Measurements from ENCODE around the gene OTC. TPM values are rescaled to one million over a fixed set of nuclear protein-coding genes. Genes with fewer than 3 reads are reported as not detected.

The OTC gene
- total RNA-seq, 1 donor from 2014 or later = not detected

- intact Hi-C loops (cut with micrococcal nuclease) = no loop called here
Observed at GRCh38 chrX:38357747-38358673, 5.6 kb downstream of the OTC start.

- intact Hi-C loops (cut with micrococcal nuclease) = no loop called here
Observed at GRCh38 chrX:38363046-38363445, 10.6 kb downstream of the OTC start.

GRCh38 chrX:38365954-38366353, 13.6 kb downstream of the OTC start:
- intact Hi-C loops (cut with micrococcal nuclease) = no loop called here

GRCh38 chrX:38368774-38369173, 16.4 kb downstream of the OTC start:
- intact Hi-C loops (cut with micrococcal nuclease) = no loop called here

GRCh38 chrX:38371641-38372040, 19.2 kb downstream of the OTC start:
- intact Hi-C loops (cut with micrococcal nuclease) = no loop called here

- intact Hi-C loops (cut with micrococcal nuclease) = no loop called here
Observed at GRCh38 chrX:38374431-38374830, 22.0 kb downstream of the OTC start.

GRCh38 chrX:38375891-38376290, 23.5 kb downstream of the OTC start:
- intact Hi-C loops (cut with micrococcal nuclease) = no loop called here

GRCh38 chrX:38376747-38377146, 24.3 kb downstream of the OTC start:
- intact Hi-C loops (cut with micrococcal nuclease) = no loop called here

- intact Hi-C loops (cut with micrococcal nuclease) = no loop called here
Observed at GRCh38 chrX:38379088-38379487, 26.7 kb downstream of the OTC start.

- intact Hi-C loops (cut with micrococcal nuclease) = no loop called here
Observed at GRCh38 chrX:38382663-38383062, 30.3 kb downstream of the OTC start.

GRCh38 chrX:38400389-38400910, 48.0 kb downstream of the OTC start:
- intact Hi-C loops (cut with micrococcal nuclease) = no loop called here

GRCh38 chrX:38402118-38402517, 49.7 kb downstream of the OTC start:
- intact Hi-C loops (cut with micrococcal nuclease) = no loop called here

GRCh38 chrX:38403834-38404233, 51.4 kb downstream of the OTC start:
- intact Hi-C loops (cut with micrococcal nuclease) = no loop called here

GRCh38 chrX:38407126-38407525, 54.7 kb downstream of the OTC start:
- intact Hi-C loops (cut with micrococcal nuclease) = no loop called here

- intact Hi-C loops (cut with micrococcal nuclease) = no loop called here
Observed at GRCh38 chrX:38409289-38409688, 56.9 kb downstream of the OTC start.

- intact Hi-C loops (cut with micrococcal nuclease) = no loop called here
Observed at GRCh38 chrX:38426785-38427184, 74.4 kb downstream of the OTC start.

- intact Hi-C loops (cut with micrococcal nuclease) = no loop called here
Observed at GRCh38 chrX:38431525-38431924, 79.1 kb downstream of the OTC start.

- intact Hi-C loops (cut with micrococcal nuclease) = no loop called here
Observed at GRCh38 chrX:38435130-38435529, 82.7 kb downstream of the OTC start.

GRCh38 chrX:38437093-38437492, 84.7 kb downstream of the OTC start:
- intact Hi-C loops (cut with micrococcal nuclease) = no loop called here

- intact Hi-C loops (cut with micrococcal nuclease) = no loop called here
Observed at GRCh38 chrX:38438321-38438720, 85.9 kb downstream of the OTC start.

GRCh38 chrX:38452603-38453002, 100.2 kb downstream of the OTC start:
- intact Hi-C loops (cut with micrococcal nuclease) = no loop called here

- intact Hi-C loops (cut with micrococcal nuclease) = no loop called here
Observed at GRCh38 chrX:38458071-38458470, 105.7 kb downstream of the OTC start.

GRCh38 chrX:38462257-38462656, 109.9 kb downstream of the OTC start:
- intact Hi-C loops (cut with micrococcal nuclease) = no loop called here

Measured in T-helper 1 cell treated with Interleukin-12 subunit alpha and Interleukin-12 subunit beta and Interleukin-4 antibody, amounts not matched to agents 30 ng/mL and 1 ng/mL, for 36 hours (primary cell).